Measurements from ENCODE around the gene CDH10.

The CDH10 gene

GRCh38 chr5:24595329-24595728 lies 49.4 kb downstream of the CDH10 start:
- DNase-seq = no peak

DNA sequence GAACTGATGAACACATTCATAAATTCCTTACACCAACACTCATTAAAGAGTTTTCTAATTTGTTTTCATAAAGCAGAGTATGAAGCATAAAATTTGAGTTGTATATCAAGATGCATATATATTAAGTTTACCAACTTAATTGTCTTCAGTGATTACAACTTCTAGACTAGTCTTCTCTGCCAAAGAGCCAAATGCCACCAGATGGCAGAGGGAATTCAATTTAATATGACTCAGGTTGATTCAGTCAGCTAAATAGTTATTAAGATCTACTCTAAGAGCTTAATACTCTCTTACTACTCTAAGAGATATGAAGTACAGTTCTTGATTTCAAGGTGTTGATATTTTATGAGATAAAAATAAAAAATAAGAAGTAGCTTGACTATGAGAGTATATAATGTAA lies 53.4 kb downstream of the CDH10 start:
- DNase-seq = no peak

GRCh38 chr5:24589566-24589965 lies 55.2 kb downstream of the CDH10 start:
- no peak for DNase-seq

DNA sequence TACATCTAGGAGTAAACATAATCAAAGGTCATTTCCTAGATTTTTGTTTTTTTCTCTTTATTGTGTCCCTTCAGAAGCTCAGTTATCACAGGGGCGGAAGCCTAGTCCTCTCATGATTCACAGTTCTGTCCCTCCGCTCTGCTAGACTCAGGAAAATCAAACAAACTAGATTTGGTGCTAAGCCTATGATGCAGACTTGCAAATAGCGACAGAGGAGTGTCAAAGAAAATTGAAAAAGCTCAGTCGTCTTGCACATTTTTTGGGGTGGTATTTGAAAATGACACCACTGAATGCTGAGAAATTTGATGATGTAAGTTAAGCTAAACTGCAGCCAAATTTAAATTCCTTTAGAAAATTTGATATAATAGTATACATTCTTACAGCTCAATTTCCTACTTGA lies 59.0 kb downstream of the CDH10 start:
- DNase-seq = no peak

- DNase-seq = no peak
Measured at GRCh38 chr5:24571302-24571701, 73.5 kb downstream of the CDH10 start.

- DNase-seq = no peak
Measured at GRCh38 chr5:24566933-24567332, 77.8 kb downstream of the CDH10 start.

GRCh38 chr5:24555229-24555628 lies 89.5 kb downstream of the CDH10 start:
- DNase-seq = no peak

DNA sequence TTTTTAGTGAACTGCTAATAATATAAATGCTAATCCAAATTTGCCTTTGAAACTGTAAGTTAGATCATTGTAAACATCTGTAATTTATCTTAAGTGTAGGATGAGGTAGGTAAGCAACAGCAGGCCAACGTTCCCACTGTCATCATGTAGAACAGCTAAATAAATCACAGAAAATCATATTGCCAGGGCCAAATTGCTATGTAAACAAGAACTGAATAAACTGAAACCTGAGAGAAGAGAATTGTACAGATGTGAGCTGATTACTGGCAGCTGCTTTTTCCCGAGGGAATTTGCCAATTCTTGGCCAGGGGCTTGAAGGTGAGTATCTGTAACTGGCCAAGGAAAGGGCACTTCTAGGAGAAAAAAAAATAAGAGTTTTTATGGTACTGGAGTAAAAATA lies 97.6 kb downstream of the CDH10 start:
- DNase-seq = no peak

GRCh38 chr5:24539613-24540012 lies 105.2 kb downstream of the CDH10 start:
- DNase-seq = no peak

DNA sequence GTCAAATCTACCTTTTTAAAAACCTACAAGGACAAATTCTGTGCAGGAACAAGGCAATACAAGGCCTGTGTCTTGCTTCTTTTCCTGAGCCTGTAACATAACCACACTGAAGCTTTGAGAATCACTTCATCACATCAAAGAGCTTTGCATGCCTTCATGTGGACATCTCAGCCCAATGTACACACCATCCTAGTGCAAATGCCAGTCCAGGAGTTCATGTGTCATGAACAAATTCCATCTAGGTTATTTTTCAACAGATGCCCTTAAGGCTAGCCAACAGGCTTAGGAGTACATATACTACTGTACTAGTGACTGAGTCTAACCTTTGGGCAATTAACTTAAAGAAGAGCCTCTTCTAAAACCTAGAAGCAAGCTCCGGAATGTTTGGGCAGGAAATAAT lies 106.4 kb downstream of the CDH10 start:
- no peak for DNase-seq

DNA sequence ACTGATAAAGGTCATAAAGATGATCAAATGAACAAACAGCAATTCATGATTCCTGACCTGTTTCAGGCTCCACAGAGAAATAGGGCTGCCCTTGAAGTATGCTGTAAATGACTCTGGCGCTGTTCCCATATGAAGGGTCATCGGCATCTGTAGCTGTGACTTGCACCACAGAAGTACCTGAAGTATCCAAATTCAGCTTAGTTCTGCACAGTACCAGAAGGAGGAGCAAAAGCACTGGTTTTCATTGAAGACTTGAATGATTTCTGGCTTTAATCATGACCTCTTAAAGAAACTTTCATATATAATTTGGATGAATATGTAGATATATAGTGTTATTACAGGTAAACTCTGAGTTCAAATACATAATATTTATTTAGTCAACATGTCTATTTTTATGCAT lies 109.1 kb downstream of the CDH10 start:
- DNase-seq = no peak

GRCh38 chr5:24530906-24531305 lies 113.9 kb downstream of the CDH10 start:
- no peak for DNase-seq

DNA sequence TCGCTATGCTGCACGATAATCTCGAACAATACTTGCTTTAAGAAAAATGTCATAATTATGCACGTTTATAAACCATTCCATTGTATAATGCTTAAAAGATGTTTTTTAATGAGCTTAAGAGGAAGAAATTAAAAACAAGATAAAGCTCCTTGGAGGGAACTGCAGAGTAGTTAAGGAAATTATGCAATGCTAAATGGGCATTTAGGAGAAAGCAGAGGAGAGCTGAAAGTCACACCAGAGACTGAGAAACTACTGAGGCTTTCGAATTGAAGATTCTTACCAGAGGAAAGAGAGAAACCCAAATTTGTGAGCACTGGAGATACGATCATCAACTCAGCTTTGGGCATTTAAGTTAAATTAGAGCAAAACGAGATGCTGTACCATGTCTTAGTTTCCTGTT lies 119.4 kb downstream of the CDH10 start:
- DNase-seq = no peak

DNA sequence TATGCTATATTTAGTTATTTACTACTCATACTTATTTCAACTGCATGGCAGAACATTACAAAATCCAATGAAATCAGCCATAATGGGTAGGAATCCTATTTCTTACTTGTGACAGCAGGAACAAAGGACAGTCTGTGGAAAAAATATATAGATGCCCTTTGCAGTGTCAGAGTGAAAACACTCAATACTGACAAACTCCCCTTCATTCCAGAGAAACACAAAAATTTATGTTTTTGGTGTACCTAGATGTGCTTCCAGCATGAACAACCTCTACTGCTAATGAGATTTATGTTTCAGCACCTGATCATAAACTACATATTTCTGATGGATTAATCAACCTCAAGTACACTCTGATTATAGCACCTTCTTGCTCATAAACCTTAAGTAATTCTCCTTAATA lies 132.4 kb downstream of the CDH10 start:
- DNase-seq = no peak

GRCh38 chr5:24510523-24510988 lies 134.2 kb downstream of the CDH10 start:
- no peak for DNase-seq

- no peak for DNase-seq
Measured at GRCh38 chr5:24509943-24510342, 134.8 kb downstream of the CDH10 start.

GRCh38 chr5:24505258-24505657 lies 139.5 kb downstream of the CDH10 start:
- DNase-seq = no peak

GRCh38 chr5:24497591-24498157 lies 147.1 kb downstream of the CDH10 start:
- no peak for DNase-seq

DNA sequence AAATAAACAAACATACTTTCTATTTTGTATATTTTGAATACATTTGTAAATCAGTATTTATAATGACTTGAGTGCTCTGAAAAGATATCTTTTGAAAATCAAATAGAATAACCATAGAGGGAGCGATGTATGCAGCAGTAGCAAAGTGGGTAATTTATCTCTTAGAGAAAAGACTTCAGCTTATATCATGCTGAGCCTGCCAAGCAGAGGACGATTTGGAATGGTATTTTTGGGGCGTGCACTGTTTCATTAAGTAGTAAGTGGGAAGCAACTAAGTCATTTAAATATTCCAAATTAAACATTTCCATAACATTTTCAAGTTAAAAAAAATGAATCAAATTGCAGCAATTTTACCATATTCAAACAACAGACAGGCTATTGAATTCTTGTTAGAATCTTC lies 147.6 kb downstream of the CDH10 start:
- DNase-seq = no peak

GRCh38 chr5:24496268-24496667 lies 148.5 kb downstream of the CDH10 start:
- no peak for DNase-seq

DNA sequence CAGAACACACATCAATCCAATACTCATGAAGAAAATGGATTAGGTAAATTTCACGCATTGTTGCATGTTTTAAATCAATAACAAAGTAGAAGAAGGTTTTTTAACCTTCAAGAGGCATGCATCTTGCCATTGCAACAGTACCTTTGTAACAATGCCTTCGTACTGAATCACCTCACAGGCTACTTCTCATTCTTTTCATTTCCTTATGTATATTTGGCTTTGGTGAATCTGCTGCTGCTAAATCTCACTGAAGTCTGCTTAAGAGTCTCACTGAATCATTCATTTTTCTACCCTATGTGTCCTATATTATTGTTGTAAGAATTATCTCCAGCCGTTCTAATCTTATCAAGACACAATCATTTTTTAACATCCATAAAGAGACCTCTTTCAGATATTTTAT lies 152.5 kb downstream of the CDH10 start:
- no peak for DNase-seq

GRCh38 chr5:24491490-24491889 lies 153.3 kb downstream of the CDH10 start:
- DNase-seq = no peak

DNA sequence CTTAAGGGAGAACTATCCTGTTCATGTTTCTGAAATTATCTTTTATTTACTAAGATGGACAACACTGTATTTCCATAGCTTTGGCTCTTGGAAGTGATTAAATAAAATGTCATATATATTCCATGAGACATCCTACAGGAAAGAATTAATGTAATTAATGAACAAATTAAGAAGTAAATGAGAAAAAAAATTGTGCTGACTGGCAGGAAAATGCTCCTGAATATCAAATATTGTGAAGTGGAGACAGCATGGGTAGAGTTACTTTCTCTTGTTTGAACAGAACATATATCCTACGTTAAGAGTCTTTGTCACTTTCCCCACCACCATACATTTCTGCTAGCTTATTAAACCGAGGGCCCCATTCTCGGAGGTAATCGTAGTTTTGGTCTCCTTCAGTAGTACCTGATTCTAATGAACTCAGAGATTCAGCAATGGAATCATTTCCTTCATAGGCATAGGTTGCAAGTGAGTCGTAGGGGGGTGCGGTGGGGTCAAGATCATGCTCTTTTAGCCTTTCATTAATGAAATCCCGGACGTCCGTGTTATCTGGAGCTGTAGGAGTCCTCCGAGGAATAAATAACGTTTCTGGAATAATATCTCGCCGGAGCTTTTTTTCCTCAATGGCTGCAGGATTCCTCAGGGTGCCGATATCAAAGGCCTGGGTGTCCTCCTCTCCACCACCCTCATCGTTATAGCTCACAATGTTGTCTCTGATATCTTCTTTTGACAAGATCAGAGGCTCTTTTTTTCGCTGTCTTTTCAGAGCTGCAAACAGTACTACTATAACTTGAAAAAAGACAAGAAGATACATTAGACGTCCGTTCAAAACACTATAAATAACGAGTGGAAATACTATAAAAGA lies 157.2 kb downstream of the CDH10 start:
- DNase-seq = no peak

- no peak for DNase-seq
Measured at GRCh38 chr5:24480952-24481351, 163.8 kb downstream of the CDH10 start.

DNA sequence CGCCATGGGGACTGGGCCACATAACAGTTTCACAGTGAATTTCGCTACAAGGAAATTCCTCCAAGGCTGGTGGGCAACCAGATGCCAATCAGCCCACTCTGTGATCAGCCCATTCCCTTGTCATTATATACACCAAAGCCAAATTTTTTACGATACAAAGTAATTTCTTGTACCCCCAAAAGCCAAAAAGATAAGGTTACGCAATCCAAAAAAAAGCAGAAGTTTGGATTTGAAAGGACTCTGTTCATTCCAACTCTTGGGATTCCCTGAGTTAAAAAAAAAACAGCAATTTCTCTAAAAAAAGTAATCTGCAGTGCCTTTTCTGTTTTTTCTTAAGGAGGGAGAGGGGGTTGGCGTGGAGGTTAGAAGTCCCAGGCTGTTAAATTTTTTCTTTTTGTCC lies 166.8 kb downstream of the CDH10 start:
- DNase-seq = no peak

All from stimulated activated CD4-positive, alpha-beta T cell treated with anti-CD3 and anti-CD28 coated beads, Interleukin-2, amount 100 ng/mL, for 48 hours (primary cell).